Endothelial cell of umbilical vein (primary cell): ENCODE measurements around the gene ZNF624. TPM values are rescaled to one million over a fixed set of nuclear protein-coding genes. Genes with fewer than 3 reads are reported as not detected.
A peak's percentile ranks its signal among the peaks of the same experiment; 100 is the strongest.
"Not testable (repeated sequence)": the region's sequence is repeated elsewhere in the genome, so short reads cannot be mapped to it uniquely, and the experiment has no call there.

ENCODE experiments used
- Bru-seq: library from RNA; stranded (reverse); fragments of 400-500 nt; gene quantifications from one replicate; lab custom pipeline; 2021; lab: Mats Ljungman, UMichigan
- BruChase-seq, 2 experiments: library from RNA; stranded (reverse); fragments of 400-500 nt; gene quantifications; one replicate each; lab custom pipeline; 2021; lab: Mats Ljungman, UMichigan
- BruUV-seq: library from RNA; stranded (reverse); fragments of 400-500 nt; replicated peaks from 2 replicates; lab custom pipeline; 2021; lab: Mats Ljungman, UMichigan
- CTCF ChIA-PET: fragments of 300-600, 350-600 bp; sonication (Branson Sonifier 250); formaldehyde crosslinking; loops from one replicate; lab custom pipeline; 2021; ENCODE audit warnings: antibody characterized with exemption, inconsistent platforms; lab: Charles Lee
- POLR2A ChIA-PET: fragments of 300-600, 350-600 bp; sonication (Branson Sonifier 250); formaldehyde crosslinking; loops from one replicate; lab custom pipeline; 2021; ENCODE audit warnings: antibody characterized with exemption, inconsistent platforms; lab: Charles Lee
- DNase-seq: peaks from one replicate; pipeline ENCODE4 v3.0.0-alpha.2; 2011; ENCODE audit warnings: low read depth, low spot score
- FAIRE-seq: peaks from 2 replicates; lab custom pipeline; 2011; peaks lifted over from hg19 to GRCh38; lab: Jason Lieb, UNC
- H2AFZ ChIP-seq: 2 replicates; pipeline ENCODE4 v1.6.0; 2012; ENCODE audit warnings: low read depth, low read length, control low read depth, inconsistent platforms
- H3K27ac ChIP-seq: 2 replicates; pipeline ENCODE4 v1.5.1; 2011; ENCODE audit warnings: low read depth, mild to moderate bottlenecking, control low read depth, low read length, moderate library complexity; ENCODE audit not compliant: insufficient read depth
- H3K27me3 ChIP-seq, 2 experiments: 2 replicates each; pipeline versions ENCODE4 v1.6.0 to v1.6.1; 2011; ENCODE audit warnings: low read length in 2 of 2, mixed read lengths in 1 of 2; ENCODE audit not compliant: control insufficient read depth in 2 of 2, insufficient read depth in 2 of 2
- H3K36me3 ChIP-seq, 2 experiments: 2 replicates in 1 of 2; 3 replicates in 1 of 2; pipeline ENCODE4 v1.5.1; 2011; ENCODE audit warnings: low read length in 2 of 2, mild to moderate bottlenecking in 1 of 2, moderate library complexity in 1 of 2; ENCODE audit not compliant: control insufficient read depth in 2 of 2, insufficient read depth in 2 of 2; ENCODE audit errors: extremely low read depth in 1 of 2
- H3K4me1 ChIP-seq: 3 replicates; pipeline ENCODE4 v1.5.1; 2011; ENCODE audit warnings: mild to moderate bottlenecking, low read length; ENCODE audit not compliant: control insufficient read depth, insufficient read depth; ENCODE audit errors: extremely low read depth
- H3K4me2 ChIP-seq: 2 replicates; pipeline ENCODE4 v1.6.1; 2011; ENCODE audit warnings: low read length, control low read depth, mixed read lengths; ENCODE audit not compliant: insufficient read depth
- H3K4me3 ChIP-seq, 3 experiments: fragments of 200-600 bp in 1 of 3; sonication (generic), shearing (Covaris generic) in 1 of 3; replicated peaks in 1 of 3; 2 replicates each; pipeline ENCODE4 v1.5.1; 2011 to 2016; ENCODE audit warnings: control low read depth in 3 of 3, low read length in 3 of 3, mild to moderate bottlenecking in 2 of 3, inconsistent platforms in 1 of 3, low read depth in 1 of 3, moderate library complexity in 1 of 3; ENCODE audit not compliant: insufficient read depth in 1 of 3
- H3K79me2 ChIP-seq: 2 replicates; pipeline ENCODE4 v1.6.0; 2012; ENCODE audit warnings: low read length, inconsistent platforms; ENCODE audit not compliant: control insufficient read depth, insufficient read depth
- H3K9ac ChIP-seq: replicated peaks from 2 replicates; pipeline ENCODE3; 2011; ENCODE audit warnings: low read length, control low read depth; ENCODE audit not compliant: insufficient read depth; ENCODE audit errors: extremely low read depth
- H3K9me1 ChIP-seq: replicated peaks from 3 replicates; pipeline ENCODE4 v1.6.0; 2011; ENCODE audit warnings: mild to moderate bottlenecking, low read length; ENCODE audit not compliant: control insufficient read depth, insufficient read depth; ENCODE audit errors: extremely low read depth
- H3K9me3 ChIP-seq: replicated peaks from 2 replicates; pipeline ENCODE4 v1.5.1; 2012; ENCODE audit warnings: low read length, inconsistent platforms; ENCODE audit not compliant: control insufficient read depth, insufficient read depth
- H4K20me1 ChIP-seq: replicated peaks from 2 replicates; pipeline ENCODE3; 2011; ENCODE audit warnings: mild to moderate bottlenecking, low read length; ENCODE audit not compliant: control insufficient read depth, insufficient read depth; ENCODE audit errors: extremely low read depth
- GATA2 ChIP-seq: IDR thresholded peaks from 2 replicates; pipeline ENCODE4 v1.7.0; 2011; ENCODE audit warnings: low read depth, mild to moderate bottlenecking, moderate library complexity, mixed read lengths, low read length; ENCODE audit not compliant: insufficient read length, insufficient read depth
- POLR2AphosphoS5 ChIP-seq: IDR thresholded peaks from 2 replicates; pipeline ENCODE4 v1.6.1; 2012; ENCODE audit warnings: low read depth, mild to moderate bottlenecking, control low read depth, low read length, moderate library complexity; ENCODE audit not compliant: insufficient read depth
- dilution Hi-C: fragments of 300-500 bp; cut with MboI; formaldehyde crosslinking; loops from one replicate; pipeline ENCODE4 v1.15.0; 2019; ENCODE audit warnings: low sequenced_read_pairs; ENCODE audit not compliant: extremely low pct_ligation_motif_present
- intact Hi-C: fragments of 100-400 bp; cut with micrococcal nuclease; formaldehyde crosslinking; loops from one replicate; pipeline ENCODE4 v1.10.0; 2022
- long read RNA-seq: library from polyadenylated mRNA; stranded (forward); transcript quantifications from one replicate; pipeline ENCODE4 v2.0.0, GENCODE V29; 2021
- polyA minus RNA-seq, 3 experiments: library from RNA; depleted of rRNA, polyadenylated mRNA; stranded (reverse); fragments of >200 nt; gene quantifications; 1 replicate in 1 of 3; 2 replicates in 2 of 3; pipeline ENCODE4 v1.2.3, GENCODE V29; 2011
- polyA plus RNA-seq, 4 experiments: library from polyadenylated mRNA; depleted of rRNA in 3 of 4; stranded (reverse) in 3 of 4; unstranded in 1 of 4; fragments of >200 nt; gene quantifications; 2 replicates each; pipeline versions ENCODE4 v1.2.1 to v1.2.3, GENCODE V29; 2011 to 2012; ENCODE audit warnings: missing spikeins in 1 of 4
- total RNA-seq: library from RNA; stranded (reverse); gene quantifications from 2 replicates; pipeline ENCODE4 v1.2.3, GENCODE V29; 2021

Gene ZNF624
- total RNA-seq, result 5.1 and 5.7 TPM in 2 replicates
- 0.68 and 0.77 TPM in 2 replicates for polyA plus RNA-seq
- 0.58 and 1.2 TPM in 2 replicates for polyA plus RNA-seq (2011; cell fraction: cytosol; rRNA removed)
- 1.5 and 1.7 TPM in 2 replicates for polyA plus RNA-seq (2011; cell fraction: nucleus; rRNA removed)
- polyA plus RNA-seq (2012), result 2.0 and 2.2 TPM in 2 replicates
- polyA minus RNA-seq, result 4.2 and 4.8 TPM in 2 replicates
- 1.2 TPM for polyA minus RNA-seq (2011; cell fraction: cytosol; rRNA and poly(A)+ RNA removed)
- polyA minus RNA-seq (2011; cell fraction: nucleus; rRNA and poly(A)+ RNA removed), result 5.4 TPM in 2 replicates
- Bru-seq, nascent RNA, result percentile 69 among the genes with signal in this experiment
- BruChase-seq, experiment 1, labeled RNA remaining after a 6-hour chase, result percentile 44 among the genes with signal in this experiment
- percentile 53 among the genes with signal in this experiment for BruChase-seq, experiment 2, labeled RNA remaining after a 2-hour chase
- long read RNA-seq, full-length matches to known transcripts, result 6 of 8 reads
- long read RNA-seq, partial matches to known transcripts, result 0 of 8 reads
- long read RNA-seq, other reads (novel, unspliced or antisense), result 2 of 8 reads

GRCh38 chr17:16653367-16654041, at the start of gene ZNF624:
Gene ZNF624 (minus strand): TSS chr17:16653850.
- peaks cover 11% of the 10 kb centered on the region for H3K4me1 ChIP-seq
- H3K9me1 ChIP-seq, result no peaks in the 10 kb centered on the region
- CTCF ChIA-PET, result interaction anchor here (1.4 kb wide), 1 partner anchor 69 kb away, joined by 4 read pairs; no protein-coding TSS in a partner anchor
- peaks cover 2 to 9% of the 10 kb centered on the region in 2 experiments for H3K27me3 ChIP-seq
- no peaks in the 10 kb centered on the region for H3K36me3 ChIP-seq
- H3K9me3 ChIP-seq, result no peaks in the 10 kb centered on the region
- peak within 1 kb of the TSS; percentile 89 for H3K4me2 ChIP-seq
- H3K79me2 ChIP-seq, result peaks cover 3% of the 10 kb centered on the region
- BruUV-seq, result TSS peak; percentile 46
- H2AFZ ChIP-seq, result peak within 1 kb of the TSS; percentile 96
- H3K9ac ChIP-seq, result peak within 1 kb of the TSS; percentile 77
- peak; percentile 92 for FAIRE-seq
- H4K20me1 ChIP-seq, result no peaks in the 10 kb centered on the region
- DNase-seq, result peak; percentile 95
- TF ChIP-seq POLR2AphosphoS5 (peak; percentile 68), GATA2 (no peak)
- dilution Hi-C loops (no loop called here), intact Hi-C loops (loop anchor here (5.0 kb wide), 1 partner anchor 116 kb away; no protein-coding TSS in a partner anchor)
- H3K4me3 ChIP-seq, result peak within 1 kb of the TSS; percentile 60 to 79 (median 75)
- peak within 1 kb of the TSS; percentile 57 for H3K27ac ChIP-seq
- POLR2A ChIA-PET, result no interaction called here

DNA sequence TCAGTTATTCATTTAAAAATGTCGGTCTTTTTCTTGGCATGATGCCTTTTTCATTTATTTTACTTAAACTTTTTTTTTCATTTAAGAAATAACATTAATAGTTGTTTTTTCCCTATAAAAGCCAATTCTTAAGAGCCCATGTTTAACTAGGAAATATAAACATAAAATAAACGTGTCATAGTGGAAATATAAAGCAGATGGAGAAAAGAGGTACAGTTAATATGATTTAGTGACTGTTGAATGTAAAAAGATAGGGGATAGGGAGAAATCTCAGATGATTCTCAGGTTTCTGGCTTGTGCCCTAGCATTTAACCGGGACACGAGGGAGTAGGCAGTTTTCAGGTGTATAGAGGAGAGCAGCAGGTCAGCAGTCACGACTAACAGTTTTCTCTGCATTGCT, 44.0 kb upstream of the ZNF624 start:
- H3K4me1 ChIP-seq, POLR2A ChIA-PET, dilution Hi-C loops, CTCF ChIA-PET, H3K9me3 ChIP-seq, H4K20me1 ChIP-seq, H3K9ac ChIP-seq, H3K9me1 ChIP-seq, H3K4me2 ChIP-seq, H2AFZ ChIP-seq, H3K4me3 ChIP-seq, intact Hi-C loops, H3K27me3 ChIP-seq, DNase-seq, BruUV-seq, H3K36me3 ChIP-seq, H3K79me2 ChIP-seq, H3K27ac ChIP-seq, FAIRE-seq: not testable (repeated sequence)

DNA sequence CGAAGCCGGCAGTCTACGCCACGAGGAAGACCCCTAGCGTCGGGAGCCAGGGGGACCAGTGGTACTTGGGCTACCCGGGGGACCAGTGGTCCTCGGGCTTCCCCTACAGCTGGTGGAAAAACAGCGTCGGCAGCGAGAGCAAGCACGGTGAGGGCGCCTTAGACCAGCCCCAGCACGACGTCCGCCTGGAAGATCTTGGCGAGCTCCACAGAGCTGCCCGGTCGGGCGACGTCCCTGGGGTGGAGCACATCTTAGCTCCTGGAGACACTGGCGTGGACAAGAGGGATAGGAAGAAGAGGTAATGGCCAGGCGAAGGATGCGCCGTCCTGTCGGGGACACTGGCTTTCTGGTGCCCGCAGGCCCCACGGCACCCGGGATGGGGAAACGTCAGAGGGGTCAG, 36.8 kb upstream of the ZNF624 start:
- H3K79me2 ChIP-seq, DNase-seq, H3K9me1 ChIP-seq, H3K4me2 ChIP-seq, dilution Hi-C loops, H3K27me3 ChIP-seq, H3K9ac ChIP-seq, H2AFZ ChIP-seq, H4K20me1 ChIP-seq, H3K36me3 ChIP-seq, H3K4me1 ChIP-seq, FAIRE-seq, H3K27ac ChIP-seq, intact Hi-C loops, BruUV-seq, H3K9me3 ChIP-seq, POLR2A ChIA-PET: not testable (repeated sequence)
- peak overlapping the region in 1 of 3 experiments; percentile 9 for H3K4me3 ChIP-seq
- CTCF ChIA-PET, result interaction anchor here (1.1 kb wide), 1 partner anchor 155 kb away, joined by 6 read pairs; no protein-coding TSS in a partner anchor
